Activated gamma-delta T cell treated with Interleukin-2 at 50 U/mL for 16 hours (primary cell): ENCODE measurements around the gene OSBPL10.
"Not testable (repeated sequence)": the region's sequence is repeated elsewhere in the genome, so short reads cannot be mapped to it uniquely, and the experiment has no call there.

ENCODE experiments used
- DNase-seq: peaks from one replicate; pipeline ENCODE4 v3.0.0-alpha.2; 2020

Gene OSBPL10, protein sequence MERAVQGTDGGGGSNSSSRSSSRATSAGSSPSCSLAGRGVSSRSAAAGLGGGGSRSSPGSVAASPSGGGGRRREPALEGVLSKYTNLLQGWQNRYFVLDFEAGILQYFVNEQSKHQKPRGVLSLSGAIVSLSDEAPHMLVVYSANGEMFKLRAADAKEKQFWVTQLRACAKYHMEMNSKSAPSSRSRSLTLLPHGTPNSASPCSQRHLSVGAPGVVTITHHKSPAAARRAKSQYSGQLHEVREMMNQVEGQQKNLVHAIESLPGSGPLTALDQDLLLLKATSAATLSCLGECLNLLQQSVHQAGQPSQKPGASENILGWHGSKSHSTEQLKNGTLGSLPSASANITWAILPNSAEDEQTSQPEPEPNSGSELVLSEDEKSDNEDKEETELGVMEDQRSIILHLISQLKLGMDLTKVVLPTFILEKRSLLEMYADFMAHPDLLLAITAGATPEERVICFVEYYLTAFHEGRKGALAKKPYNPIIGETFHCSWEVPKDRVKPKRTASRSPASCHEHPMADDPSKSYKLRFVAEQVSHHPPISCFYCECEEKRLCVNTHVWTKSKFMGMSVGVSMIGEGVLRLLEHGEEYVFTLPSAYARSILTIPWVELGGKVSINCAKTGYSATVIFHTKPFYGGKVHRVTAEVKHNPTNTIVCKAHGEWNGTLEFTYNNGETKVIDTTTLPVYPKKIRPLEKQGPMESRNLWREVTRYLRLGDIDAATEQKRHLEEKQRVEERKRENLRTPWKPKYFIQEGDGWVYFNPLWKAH

DNA sequence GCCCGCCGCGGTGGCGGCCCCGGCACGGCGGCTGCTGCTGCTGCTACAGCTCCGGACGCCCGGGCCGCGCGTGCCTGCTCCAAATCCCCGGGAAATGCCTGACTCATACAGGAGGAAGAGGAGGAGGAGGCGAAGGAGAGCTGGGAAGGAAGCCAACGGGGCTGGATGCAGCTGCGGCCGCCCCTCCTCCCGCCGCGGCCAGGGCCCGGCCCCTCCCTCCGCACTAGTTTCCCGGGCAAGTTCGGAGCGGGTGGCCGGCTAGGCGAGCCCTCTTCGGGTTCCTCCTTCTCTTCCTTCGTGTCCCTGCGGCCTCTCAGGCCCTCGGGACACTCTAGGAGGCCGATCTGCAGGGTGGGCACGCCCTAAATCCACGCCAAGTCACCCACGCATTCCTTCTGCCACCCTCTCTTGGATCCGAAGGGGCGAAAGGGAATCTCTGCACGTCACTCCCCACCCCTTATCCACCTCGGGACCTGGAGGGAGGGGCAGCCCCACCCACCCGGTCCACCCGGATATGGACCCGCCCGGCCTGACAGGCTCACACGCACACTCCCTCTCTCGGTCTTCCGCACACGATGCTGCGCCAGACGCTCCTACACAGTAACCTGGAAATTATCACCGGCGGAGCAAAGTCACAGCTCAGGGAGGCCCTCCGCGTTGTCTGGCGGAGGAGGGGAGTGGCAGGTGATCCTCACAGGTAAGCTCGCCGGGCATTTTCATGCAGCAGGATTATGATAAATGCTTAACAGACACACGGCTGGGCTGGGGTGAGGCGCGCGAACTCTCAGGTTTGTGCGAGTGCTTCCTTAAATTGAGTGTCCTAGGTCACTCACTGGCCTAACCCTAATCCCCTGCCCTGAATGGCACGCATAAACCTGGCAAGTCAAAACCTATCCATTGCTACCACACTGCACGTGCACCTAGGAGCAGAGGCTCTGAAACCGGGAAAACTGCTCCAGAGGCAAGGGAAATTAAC is at the start of gene OSBPL10, which contains the start of gene ZNF860:
Gene OSBPL10 (minus strand): TSS at position 57 of the 976 bp plus-strand sequence. CDS start 83 bp downstream, outside the sequence.
Gene ZNF860 (plus strand): TSS at position 545 of the 976 bp plus-strand sequence. CDS start 7,330 bp downstream, outside the sequence.
- DNase-seq: no peak

DNA sequence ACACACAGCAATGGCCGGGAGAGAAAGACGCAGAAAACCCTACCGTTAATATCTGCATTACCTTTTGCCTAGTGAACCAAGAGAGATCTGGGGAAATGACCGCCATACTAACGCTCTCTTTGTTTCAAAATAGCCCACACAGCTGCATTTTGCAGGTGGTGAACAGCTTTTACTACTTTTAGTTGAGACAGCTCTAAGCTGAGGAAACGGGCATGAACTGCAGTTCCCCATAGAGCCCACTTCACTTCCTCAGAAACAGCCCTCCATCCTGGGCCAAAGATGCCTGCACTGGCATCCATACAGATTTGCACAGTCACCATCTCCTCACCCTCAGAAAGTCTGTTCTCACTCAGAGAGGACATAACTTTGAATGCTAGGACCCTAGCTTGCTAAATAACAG is 45.5 kb upstream of the OSBPL10 start:
- no peak for DNase-seq

GRCh38 chr3:32022947-32023346 is 41.9 kb upstream of the OSBPL10 start:
- no peak for DNase-seq

DNA sequence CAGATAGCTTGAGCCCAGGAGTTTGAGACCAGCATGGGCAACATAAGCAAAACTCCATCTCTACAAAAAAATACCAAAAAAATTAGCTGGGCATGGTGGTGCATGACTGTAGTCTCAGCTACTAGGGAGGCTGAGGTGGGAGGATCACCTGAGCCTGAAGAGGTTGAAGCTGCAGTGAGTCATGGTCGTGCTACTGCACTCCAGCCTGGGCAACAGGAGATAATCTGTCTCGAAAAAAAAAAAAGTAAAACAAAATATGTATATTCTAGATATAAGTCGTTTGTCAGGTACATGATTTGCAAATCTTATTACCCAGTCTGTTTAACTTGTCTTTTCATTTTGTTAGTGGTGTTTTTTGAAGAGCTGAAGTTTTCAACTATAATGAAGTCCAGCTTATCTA is 40.7 kb upstream of the OSBPL10 start:
- DNase-seq: no peak

- no peak for DNase-seq
These were observed 40.1 kb upstream of the OSBPL10 start for GRCh38 chr3:32021155-32021554.

- no peak for DNase-seq
These were observed 37.9 kb upstream of the OSBPL10 start for GRCh38 chr3:32018757-32019564.

- no peak for DNase-seq
These were observed 36.2 kb upstream of the OSBPL10 start for GRCh38 chr3:32017286-32017685.

GRCh38 chr3:32015638-32016037 is 34.6 kb upstream of the OSBPL10 start:
- not testable (repeated sequence) for DNase-seq

DNA sequence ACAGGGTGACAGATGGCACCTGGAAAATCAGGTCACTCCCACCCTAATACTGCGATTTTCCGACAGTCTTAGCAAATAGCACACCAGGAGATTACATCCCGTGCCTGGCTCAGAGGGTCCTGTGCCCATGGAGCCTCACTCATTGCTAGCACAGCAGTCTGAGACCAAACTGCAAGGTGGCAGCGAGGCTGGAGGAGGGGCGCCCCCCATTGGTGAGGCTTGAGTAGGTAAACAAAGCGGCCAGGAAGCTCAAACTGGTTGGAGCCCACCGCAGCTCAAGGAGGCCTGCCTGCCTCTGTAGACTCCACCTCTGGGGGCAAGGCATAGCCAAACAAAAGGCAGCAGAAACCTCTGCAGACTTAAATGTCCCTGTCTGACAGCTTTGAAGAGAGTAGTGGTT is 29.6 kb upstream of the OSBPL10 start:
- not testable (repeated sequence) for DNase-seq

DNA sequence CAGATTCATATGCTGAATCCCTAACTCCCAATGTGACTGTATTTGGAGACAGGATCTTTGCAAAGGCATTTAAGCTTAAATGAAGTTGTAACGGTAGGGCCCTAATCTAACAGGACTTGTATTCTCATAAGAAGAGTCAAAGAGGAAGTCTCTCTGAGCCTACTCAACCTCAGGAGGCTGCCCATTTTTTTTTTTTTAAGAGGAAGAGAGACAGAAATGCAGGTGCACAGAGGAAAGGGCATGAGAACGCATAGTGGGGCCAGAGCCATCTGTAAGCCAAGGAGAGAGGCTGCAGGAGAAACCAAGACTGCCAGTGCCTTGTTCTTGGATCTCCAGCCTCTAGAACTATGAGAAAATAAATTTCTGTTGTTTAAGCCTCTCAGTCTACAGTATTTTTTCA is 28.9 kb upstream of the OSBPL10 start:
- no peak for DNase-seq

DNA sequence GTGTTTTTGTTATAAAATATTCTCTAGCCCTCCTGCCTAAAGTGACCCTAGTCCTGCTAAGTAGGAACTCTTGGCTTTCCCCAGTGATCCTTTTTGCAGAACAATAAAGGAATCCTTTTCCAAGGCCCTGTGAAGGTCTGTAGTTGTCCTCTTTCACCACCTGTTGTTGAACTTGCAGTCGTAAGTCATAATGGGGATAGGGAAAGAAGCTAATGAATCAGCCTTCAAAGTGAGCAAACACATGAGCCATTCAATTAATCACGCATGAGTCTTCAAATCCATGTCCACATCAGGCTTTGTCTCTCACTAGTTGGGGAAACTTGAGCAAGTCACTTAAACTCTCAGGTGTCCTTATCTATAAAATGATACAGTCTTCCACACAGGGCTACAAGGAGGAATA is 28.0 kb upstream of the OSBPL10 start:
- DNase-seq: no peak

- no peak for DNase-seq
These were observed 23.2 kb upstream of the OSBPL10 start for GRCh38 chr3:32004113-32004765.

GRCh38 chr3:32003380-32003779 is 22.3 kb upstream of the OSBPL10 start:
- no peak for DNase-seq

- DNase-seq: no peak
These were observed 21.7 kb upstream of the OSBPL10 start for GRCh38 chr3:32002561-32003368.

DNA sequence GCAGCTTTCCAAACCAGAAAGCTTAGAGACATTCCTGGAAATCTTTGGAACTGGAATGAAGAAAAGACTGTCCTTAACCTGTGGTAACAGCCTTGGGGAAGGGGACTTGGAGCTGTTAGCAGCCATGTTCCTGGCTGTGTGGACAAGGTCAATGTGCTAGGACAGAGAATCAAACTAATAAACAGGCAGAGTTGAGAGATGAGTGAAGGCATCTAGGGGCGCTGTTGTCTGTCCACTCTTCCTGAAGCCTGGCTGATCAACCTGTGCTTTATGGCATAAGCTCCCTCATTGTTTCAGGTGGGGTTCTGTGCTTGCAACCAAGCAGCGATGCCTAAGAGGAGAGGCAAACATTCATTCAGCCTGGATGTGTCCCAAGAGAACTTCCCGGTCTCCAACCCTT is 19.8 kb upstream of the OSBPL10 start:
- DNase-seq: no peak

DNA sequence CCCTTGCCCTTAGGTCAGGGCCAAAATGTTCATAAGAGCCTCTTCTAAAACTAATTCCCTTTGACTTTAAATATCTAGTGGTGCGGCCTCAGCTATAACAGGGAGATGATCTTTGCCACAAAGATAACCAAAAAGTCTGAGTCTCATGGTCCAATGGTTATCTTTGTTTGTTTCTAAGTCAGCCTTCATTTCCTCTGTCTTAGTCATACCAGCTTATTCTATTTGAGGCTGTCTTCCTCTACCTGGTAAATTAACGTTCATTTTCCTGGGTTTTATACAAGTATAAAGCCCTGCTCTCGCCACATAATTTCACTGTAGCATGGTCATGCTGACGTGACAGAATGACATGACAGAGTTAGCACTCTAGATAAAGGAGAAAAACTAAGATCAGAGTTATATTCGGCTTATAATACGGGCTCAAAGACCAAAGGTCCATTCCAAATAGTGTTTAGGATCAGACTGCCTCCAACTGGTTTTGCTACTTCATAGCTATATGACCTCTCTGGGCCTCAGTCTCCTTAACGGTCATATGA is 18.9 kb upstream of the OSBPL10 start:
- DNase-seq: no peak

- no peak for DNase-seq
These were observed 16.4 kb upstream of the OSBPL10 start for GRCh38 chr3:31997500-31997899.

DNA sequence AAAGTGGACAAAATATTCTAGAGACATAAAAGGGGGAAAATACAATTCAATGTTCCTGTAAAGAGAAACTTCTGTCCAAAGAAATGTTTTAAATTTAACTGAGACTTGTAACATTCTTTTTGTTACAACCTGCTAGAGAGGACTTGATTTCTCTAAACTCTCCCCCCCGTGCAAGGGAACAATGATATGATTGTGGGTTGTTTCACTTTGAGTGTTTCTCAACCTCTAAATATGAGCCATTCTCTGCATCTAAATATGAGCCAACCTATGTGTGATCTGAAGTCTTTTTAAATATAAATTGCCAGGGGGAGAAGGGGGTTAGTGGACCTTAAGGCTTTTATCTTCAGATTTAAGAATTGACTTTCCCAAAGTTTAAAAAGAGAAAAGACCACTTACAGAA is 15.1 kb upstream of the OSBPL10 start:
- no peak for DNase-seq

DNA sequence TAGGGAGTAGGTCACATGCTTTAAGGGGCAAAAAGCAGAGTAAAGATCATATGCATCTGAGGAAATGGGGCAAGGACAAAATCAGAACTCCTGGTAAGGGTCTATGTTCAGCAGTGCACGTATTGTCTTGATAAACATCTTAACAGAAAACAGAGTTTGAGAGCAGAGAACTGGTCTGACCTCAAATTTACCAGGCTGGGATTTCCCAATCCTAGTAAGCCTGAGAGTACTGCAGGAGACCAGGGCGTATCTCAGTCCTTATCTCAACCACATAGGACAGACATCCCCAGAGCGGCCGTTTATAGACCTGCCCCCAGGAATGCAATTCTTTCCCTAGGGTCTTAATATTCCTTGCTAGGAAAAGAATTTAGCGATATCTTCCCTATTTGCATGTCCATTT is 14.0 kb upstream of the OSBPL10 start:
- DNase-seq: not testable (repeated sequence)

- DNase-seq: no peak
These were observed 12.8 kb upstream of the OSBPL10 start for GRCh38 chr3:31993843-31994242.
